HG02678 (cell line): ENCODE results near the gene MIR17HG.

Experiments used
- ATAC-seq: cut with Tn5 transposase; IDR thresholded peaks from one replicate; pipeline ENCODE4 v1.9.1; 2021; ENCODE audit warnings: mild to moderate bottlenecking, moderate library complexity; ENCODE audit not compliant: unreplicated experiment

The MIR17HG gene

DNA sequence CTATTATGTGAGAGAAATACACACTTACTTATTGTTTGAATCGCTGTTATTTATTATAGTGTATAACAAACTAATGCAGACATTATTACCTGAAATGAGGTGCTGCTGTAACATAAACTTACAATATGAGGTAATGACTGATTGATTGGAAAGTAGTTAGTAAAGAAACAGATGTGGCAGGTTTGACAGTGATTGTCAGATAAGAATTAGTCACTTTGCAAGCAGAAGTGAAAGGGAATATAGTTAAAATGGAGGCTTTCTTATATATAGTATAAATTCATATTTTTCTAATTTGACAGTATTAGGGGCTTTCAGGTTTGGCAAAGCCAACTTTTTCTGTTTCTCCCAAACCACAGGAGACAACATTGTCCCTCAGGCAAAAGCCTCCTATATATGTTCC lies 20.6 kb downstream of the MIR17HG start:
- ATAC-seq = no peak

DNA sequence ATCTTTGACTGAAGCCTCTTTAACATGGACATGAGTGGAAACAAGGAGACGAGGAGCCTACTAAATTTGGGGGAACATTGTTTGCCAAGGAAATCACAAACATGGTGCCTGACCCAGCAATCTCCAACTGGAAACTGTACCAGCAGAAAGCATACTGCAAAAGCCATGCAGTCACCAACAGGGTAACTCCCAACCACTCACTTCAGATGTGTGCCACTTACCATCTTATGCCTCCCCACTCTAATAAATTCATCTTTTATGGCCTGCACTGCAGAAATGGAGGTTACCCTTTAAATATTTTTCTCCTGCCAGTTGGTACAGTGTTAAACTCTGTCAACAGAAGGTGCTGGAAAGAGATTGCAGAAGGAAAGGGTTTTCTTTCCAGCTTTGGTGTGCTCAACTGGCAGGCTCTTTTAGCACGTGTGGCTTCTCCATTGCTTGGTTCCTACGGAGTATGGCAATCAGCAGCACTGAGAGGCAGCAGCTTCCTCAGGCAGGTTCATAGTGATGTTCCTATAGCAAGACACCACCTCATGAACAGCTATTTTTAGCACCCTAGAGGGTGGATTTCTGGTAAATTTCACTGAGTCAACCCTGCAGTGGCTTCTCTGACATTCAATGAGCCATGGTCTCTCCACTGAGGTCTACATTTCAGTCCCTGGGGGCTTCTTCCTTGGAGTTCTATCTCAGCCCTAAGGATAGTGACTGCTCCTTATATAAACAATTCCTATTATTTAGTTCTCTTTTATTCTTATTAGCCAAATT lies 21.4 kb downstream of the MIR17HG start:
- no peak for ATAC-seq

DNA sequence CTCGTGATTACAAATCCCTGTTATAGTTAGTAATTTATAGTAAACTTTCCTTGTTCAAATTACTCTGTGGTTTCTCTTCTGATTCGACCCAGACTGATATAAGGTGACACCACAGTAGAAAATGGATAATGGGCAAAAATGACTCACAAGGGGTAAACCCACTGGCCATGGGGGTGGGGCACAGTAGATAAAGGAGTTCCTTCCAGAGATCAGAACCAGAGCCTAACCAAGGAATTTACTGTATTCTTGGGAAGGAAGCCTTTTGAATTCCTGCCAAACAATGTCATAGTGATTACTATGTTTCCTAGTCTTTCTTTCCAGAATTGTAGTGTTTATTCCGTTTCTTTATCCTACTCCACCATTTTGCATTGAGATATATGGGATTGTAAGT lies 21.9 kb downstream of the MIR17HG start:
- no peak for ATAC-seq

DNA sequence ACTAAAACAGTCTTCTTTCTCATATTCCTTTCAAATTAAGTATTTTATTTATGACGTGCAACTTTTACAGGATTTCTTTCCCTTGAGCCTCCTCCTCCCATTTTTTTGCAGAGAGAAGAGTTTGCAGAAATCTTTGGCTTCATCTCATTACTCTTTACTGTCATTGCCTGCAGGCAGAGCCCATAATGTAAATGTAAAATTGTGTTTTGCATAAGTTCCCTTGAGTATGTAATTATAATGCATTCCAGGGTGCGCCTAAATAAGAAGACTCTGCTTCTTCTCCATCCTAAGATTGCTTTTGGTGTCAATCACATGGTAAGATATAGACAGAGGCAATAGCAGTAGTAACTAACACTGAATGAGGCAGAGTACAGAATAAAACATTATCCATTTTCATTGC lies 23.0 kb downstream of the MIR17HG start:
- no peak for ATAC-seq

DNA sequence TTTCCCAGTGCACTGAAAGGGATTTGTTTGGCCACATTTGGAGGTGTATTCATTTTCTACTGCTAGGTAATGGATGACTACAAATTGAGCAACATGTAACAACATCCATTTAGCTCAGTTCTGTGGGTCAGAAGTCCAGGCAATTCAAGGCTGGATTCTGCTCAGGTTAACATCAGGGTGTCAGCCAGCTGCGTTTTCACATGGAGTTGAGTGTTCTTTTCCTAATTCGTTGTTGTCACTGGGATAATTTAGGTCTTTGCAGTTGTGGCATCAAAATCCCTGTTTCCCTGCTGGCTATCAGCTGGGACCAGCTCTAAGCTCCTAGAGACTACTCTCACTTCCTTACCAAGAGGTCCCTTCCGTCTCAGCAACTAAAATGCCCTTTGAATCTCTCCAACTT lies 25.4 kb downstream of the MIR17HG start:
- ATAC-seq = no peak

DNA sequence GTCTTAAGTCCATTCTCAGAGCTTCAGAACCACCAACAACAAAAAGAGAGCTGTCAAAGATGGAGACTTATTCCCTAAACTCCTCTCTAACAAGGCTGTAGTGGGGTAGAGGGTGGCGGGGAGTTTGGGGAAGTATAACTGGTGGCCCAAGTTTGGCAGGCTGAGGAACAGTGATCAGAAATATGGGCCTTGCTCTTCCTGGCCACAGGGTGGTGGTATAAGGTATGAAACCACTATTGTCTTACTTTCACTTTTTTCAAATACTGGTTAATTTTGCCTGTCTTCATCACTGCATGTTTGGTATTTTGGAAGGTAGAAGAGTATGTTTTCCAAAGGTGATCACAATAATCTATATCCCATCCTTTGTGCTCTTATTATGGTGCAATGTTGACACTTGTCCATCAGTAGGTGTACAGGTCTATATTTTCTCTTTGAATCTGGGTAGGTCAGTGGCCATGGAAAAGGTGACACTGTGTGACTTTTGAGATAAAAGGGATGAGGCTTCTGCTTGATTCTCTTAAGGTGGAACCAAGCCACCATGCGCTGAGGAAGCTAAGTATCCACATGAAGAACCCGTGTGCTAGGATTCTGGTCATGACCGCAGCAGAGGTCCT lies 27.7 kb downstream of the MIR17HG start:
- ATAC-seq = peak; percentile 97

DNA sequence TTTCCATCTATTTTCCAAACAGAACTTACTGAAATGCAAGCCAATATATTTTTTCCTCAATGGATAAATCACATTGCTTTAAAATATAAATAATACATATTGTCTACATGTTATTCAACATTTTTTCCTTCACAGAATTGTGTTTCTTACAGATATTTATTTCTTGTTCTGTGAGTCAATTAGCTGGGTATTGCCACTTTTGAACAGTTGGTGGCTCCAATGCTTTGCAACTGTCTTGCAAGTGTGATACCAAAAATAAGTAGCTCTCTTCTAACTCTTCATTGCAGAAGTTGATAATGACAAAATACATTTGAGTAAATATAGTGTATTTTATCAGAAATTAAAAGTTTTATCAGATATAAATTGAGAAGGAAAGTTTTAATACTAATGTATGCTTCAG lies 33.9 kb downstream of the MIR17HG start:
- no peak for ATAC-seq

DNA sequence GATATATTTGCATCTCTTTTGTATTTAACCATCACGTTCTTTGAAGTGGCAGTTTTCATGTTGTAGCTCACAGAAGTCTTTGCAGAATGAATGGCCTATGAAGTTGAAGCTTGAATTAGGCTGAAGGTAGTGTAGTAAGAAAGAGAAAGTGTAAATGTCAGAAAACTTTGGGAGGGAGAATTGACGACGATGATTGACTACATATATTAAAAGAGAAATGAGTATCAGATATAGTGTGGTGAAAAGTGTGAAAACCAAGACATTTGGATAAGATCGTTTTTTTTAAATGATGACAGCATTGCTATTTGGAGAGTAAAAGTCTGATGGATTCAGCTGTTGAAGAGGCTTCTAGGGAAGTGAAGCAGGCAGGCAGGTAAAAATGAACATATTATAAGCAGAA lies 36.3 kb downstream of the MIR17HG start:
- ATAC-seq = no peak

DNA sequence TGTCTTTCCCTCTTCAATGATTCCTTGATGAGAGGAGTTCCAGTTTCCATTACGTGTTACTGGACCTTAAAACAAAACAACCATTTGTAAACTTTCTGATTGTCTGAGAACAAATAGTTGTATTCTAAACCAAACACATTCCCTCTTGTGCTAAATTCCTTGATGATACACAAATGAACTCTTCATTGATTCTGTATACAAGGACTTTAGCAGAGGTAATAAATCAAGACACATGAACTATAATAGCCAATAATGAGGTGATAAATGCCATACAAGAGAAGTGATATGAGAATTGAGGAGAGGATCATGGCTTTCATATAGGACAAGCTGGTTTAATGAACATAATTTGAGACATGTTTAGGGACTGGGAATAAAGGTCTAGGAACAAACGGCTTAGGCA lies 37.4 kb downstream of the MIR17HG start:
- ATAC-seq = no peak

DNA sequence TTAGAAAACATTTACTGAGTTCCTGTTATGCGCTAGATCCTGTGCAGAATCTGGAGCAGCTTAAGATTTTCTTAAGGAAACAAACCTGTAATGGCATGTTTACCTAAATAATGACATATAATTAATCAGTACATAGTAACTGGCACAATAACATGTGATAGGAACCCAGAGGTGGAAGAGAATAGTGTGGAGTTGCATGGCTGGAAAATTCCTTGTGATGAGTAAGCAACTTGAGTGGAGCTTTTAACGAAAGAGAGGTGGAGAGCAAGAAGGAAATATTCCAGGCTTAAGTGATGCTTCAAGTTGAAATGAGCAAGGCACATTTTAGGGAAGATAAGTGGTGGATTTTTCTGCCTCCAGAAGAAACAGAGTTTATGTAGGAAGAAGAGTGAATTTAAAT lies 41.7 kb downstream of the MIR17HG start:
- no peak for ATAC-seq

DNA sequence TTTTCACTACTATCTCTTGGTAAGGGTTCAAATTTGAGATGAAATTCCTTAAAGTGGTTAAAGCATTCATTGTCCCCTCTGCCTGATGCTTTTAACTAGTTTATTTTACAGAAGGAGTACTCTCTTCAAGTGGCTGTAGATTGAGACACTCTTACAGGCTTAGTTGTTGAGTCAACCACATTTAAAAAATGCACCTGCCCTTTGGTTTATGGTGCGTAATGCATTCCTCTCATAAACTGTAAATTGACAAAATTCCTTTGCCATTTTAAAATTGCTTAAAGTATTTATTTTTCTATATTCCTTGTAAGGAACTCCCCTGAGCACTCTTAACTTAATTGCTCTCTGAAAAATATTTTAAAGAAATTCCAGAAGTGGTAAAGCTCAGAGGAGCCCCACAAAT lies 50.1 kb downstream of the MIR17HG start:
- ATAC-seq = no peak

DNA sequence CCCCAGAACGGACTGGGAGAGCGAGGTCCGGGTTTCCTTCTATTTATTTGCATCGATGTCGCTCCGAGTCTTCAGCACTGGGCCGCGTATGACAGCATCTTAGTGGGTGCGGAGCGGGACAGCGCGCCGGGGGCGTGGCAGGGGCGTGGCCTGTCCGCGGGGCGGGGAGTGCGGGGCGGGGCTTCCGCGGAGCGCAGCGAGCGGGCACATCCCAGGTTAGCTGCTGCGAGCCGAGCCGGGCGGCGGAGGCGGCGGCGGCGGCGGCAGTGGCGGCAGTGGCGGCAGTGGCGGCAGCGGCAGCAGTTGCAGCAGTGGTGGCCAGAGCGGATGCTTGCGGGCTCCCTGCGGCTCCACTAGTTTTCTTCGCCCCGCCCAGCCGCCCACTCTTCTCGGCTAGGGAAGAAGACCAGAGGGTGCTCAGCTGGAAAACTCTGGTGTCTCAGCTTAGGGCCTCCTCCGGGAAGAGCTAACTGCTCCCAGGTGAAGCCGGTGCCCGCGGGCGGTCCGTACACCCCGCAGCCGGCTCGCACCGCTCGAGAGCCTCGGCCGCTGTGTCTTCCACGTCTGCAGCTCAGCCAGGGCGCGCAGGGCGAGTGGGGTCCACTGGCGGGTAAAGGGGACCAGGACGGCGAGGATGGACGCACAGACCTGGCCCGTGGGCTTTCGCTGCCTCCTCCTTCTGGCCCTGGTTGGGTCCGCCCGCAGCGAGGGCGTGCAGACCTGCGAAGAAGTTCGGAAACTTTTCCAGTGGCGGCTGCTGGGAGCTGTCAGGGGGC lies 51.1 kb downstream of the MIR17HG start, which contains the start of gene GPC5:
Gene GPC5 (plus strand): TSS at position 209 of the 776 bp plus-strand sequence.
- peak; percentile 93 for ATAC-seq

DNA sequence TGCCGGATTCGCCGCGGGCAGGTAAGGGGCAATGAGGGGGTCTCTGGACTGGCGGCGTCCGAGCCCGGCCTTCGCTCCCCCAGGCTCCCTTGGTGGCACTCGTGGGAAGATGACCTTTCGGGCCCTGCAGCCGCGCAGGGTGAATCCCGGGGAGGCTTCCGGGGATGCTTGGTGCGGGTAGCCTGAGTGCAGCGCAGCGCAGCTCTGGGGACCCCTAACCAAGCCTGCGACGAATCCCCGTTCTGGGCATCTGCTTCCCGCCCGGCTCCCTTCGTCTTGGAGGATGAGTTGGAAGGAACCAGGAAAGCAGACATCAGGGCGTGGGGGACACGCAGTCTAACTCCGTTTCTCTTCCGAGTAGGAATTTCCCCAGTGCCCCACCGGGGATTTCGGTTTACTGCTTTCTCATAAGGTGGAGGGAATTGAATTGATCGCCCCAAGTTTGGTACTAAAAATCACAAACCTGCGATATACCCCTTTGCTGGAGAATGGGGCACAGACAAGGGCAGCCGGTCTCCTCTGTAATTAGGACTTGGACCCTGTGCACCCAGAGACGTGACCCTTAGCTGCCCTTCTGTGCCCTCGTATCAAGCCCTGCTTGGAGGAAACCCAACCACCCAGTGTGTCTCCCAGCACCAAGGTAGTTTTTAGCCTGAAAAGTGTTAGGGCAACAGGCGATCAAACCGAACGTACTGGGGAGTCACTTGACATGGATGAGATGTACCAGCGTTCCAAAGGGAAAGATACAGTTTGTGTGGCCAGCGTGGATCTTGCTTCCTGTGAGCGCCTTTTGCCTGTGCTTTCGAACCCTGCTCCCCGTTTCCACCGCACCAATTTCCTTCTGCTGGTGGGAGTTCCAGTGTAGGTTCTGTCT lies 51.9 kb downstream of the MIR17HG start:
- peak; percentile 21 for ATAC-seq

DNA sequence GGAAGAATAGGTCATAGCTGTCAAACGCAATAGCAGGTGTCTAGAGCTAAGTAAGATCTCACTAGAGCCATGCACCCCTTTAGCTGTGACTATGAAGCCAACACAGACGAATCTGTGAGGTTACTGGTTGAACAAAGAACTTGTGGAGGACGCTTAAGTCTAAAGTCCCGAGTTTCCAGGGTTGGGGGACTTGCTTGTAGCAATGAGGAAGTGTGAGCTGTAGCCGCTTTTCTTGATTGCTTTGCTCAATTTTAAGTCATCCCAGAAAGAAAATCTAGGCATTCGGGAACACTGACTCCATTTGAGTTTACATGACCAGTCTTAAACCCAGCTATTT lies 52.5 kb downstream of the MIR17HG start:
- no peak for ATAC-seq

DNA sequence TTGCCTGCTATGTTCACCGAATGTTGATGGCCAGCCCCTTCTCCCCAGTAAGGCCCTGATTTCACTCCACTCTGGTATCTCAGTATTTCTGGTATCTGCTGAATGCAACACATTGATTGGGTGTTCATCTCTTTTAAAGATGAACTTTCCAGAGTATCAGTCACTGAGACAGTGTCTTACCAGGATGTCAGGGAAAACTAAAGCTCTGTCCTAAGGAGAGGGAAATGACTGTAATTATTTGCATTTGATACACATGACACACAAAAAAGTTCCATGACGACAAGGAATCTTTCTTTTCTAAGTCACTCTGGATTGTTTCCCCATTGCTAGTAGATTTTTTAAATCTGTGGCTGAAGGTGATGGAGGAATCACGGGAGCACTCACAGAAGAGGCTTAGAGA lies 53.2 kb downstream of the MIR17HG start:
- no peak for ATAC-seq

DNA sequence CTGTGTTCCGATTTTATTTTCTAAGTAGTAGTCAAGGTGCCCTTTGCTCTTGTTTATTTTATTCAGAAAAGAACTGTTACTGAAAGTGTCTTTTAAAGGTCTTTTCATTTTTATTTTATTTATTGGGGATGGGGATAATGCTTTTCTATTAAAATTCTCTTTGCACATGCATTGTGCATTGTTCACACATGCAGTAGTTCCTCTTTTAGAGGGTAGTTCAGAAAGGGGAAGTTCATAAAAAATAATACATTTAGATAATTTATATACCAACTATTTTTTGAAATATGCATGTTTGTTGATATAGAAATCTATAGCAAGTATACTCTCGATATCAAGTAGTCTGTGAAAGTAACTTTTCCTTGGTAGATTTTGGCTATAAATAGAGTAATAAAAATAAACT lies 54.4 kb downstream of the MIR17HG start:
- ATAC-seq = no peak
